NCI-H2029 (cell line): ENCODE data around the gene OTOP2.

Experiments used
- DNase-seq: peaks from one replicate; lab custom pipeline; 2025; lab: John Stamatoyannopoulos, UW

OTOP2 gene

GRCh38 chr17:74925242-74925641, 1.2 kb downstream of the OTOP2 start:
- DNase-seq = no peak

- no peak for DNase-seq
These were observed 4.7 kb downstream of the OTOP2 start for GRCh38 chr17:74928786-74929185.

- no peak for DNase-seq
These were observed 6.5 kb downstream of the OTOP2 start for GRCh38 chr17:74930535-74931036.

GRCh38 chr17:74935048-74935447, 11.0 kb downstream of the OTOP2 start:
- no peak for DNase-seq

GRCh38 chr17:74935585-74936469, 11.8 kb downstream of the OTOP2 start, which contains the start of gene OTOP3:
Gene OTOP3, plus strand, starts transcription at chr17:74935898. Its CDS starts 24 bp downstream, at chr17:74935922.
- no peak for DNase-seq

- DNase-seq = no peak
These were observed 12.4 kb downstream of the OTOP2 start for GRCh38 chr17:74936470-74936799.

- no peak for DNase-seq
These were observed 13.3 kb downstream of the OTOP2 start for GRCh38 chr17:74937064-74938051.

- DNase-seq = no peak
These were observed 14.3 kb downstream of the OTOP2 start for GRCh38 chr17:74938194-74938950.

GRCh38 chr17:74939534-74939933, 15.5 kb downstream of the OTOP2 start:
- no peak for DNase-seq

GRCh38 chr17:74941128-74941725, 17.2 kb downstream of the OTOP2 start:
- no peak for DNase-seq

GRCh38 chr17:74943808-74944522, 19.9 kb downstream of the OTOP2 start:
- no peak for DNase-seq

- no peak for DNase-seq
These were observed 21.5 kb downstream of the OTOP2 start for GRCh38 chr17:74945543-74945942.

GRCh38 chr17:74946641-74947040, 22.6 kb downstream of the OTOP2 start:
- no peak for DNase-seq

GRCh38 chr17:74947041-74947754, 23.1 kb downstream of the OTOP2 start:
- no peak for DNase-seq

- peak; percentile 24 for DNase-seq
These were observed 25.5 kb downstream of the OTOP2 start for GRCh38 chr17:74949455-74950115.

GRCh38 chr17:74950207-74950606, 26.1 kb downstream of the OTOP2 start:
- DNase-seq = peak; percentile 20

- DNase-seq = no peak
These were observed 27.0 kb downstream of the OTOP2 start for GRCh38 chr17:74951065-74951464.

- DNase-seq = no peak
These were observed 27.8 kb downstream of the OTOP2 start for GRCh38 chr17:74951680-74952421.
